Liver (tissue), 3 donors: ENCODE measurements around the gene NCAPH2.

Experiments used
- FOXA1 ChIP-seq: IDR thresholded peaks from 2 replicates; pipeline ENCODE4 v1.6.1; 2016; ENCODE audit warnings: antibody characterized with exemption
- JUND ChIP-seq, 2 donors: IDR thresholded peaks; 2 replicates each; pipeline ENCODE4 v1.6.1; 2016; ENCODE audit warnings: antibody characterized with exemption in 2 of 2
- RAD21 ChIP-seq, 2 donors: IDR thresholded peaks; 2 replicates each; pipeline ENCODE4 v1.6.1; 2016; ENCODE audit warnings: antibody characterized with exemption in 2 of 2, mild to moderate bottlenecking in 2 of 2
- RXRA ChIP-seq, 2 donors: IDR thresholded peaks; 2 replicates each; pipeline ENCODE4 v1.6.1; 2017 to 2018; ENCODE audit warnings: antibody characterized with exemption in 2 of 2, mild to moderate bottlenecking in 1 of 2
- TAF1 ChIP-seq: conservative IDR thresholded peaks from 2 replicates; pipeline ENCODE4 v1.6.1; 2016; ENCODE audit warnings: antibody characterized with exemption, mild to moderate bottlenecking
- YY1 ChIP-seq: IDR thresholded peaks from 2 replicates; pipeline ENCODE4 v1.6.1; 2016; ENCODE audit warnings: antibody characterized with exemption, mild to moderate bottlenecking
- TF ChIP-seq, protein P1 (sequence below): fragments of 150-350 bp; IDR thresholded peaks from 2 replicates; pipeline ENCODE4 v1.5.1; 2017; ENCODE audit warnings: improper control_type of control experiment, low read depth, low read length; ENCODE audit not compliant: missing input control
- donor health status: healthy.
- donor health status: healthy.

DNA sequence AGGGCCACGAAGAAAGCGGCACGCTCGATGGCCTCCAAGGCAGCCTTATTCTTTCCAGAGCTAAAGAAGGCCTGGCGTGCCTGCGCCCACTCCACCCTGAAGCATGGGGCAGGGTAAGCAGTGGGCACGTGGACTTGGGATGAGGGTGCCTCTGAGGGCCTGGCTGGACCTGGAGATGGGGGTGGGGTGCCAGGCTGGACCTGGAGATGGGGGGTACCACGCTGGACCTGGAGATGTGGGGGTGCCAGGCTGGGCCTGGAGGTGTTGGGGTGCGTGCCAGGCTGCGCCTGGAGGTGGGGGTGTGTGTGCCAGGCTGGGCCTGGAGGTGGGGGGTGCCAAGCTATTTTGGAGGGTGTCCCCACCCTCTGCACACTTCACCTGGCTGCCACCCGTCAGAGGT, 64.9 kb downstream of the NCAPH2 start:
- TF ChIP-seq, protein P1, sequence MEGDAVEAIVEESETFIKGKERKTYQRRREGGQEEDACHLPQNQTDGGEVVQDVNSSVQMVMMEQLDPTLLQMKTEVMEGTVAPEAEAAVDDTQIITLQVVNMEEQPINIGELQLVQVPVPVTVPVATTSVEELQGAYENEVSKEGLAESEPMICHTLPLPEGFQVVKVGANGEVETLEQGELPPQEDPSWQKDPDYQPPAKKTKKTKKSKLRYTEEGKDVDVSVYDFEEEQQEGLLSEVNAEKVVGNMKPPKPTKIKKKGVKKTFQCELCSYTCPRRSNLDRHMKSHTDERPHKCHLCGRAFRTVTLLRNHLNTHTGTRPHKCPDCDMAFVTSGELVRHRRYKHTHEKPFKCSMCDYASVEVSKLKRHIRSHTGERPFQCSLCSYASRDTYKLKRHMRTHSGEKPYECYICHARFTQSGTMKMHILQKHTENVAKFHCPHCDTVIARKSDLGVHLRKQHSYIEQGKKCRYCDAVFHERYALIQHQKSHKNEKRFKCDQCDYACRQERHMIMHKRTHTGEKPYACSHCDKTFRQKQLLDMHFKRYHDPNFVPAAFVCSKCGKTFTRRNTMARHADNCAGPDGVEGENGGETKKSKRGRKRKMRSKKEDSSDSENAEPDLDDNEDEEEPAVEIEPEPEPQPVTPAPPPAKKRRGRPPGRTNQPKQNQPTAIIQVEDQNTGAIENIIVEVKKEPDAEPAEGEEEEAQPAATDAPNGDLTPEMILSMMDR = no peak
- TF ChIP-seq TAF1 (no peak), YY1 (no peak), JUND (IDR thresholded peaks at IDR 0.05) (no peak), FOXA1 (no peak), RXRA (IDR thresholded peaks at IDR 0.05) (no peak), RAD21 (IDR thresholded peaks at IDR 0.05) (no peak)
